HG03097 (cell line): ENCODE measurements around the gene FAM89B.

ENCODE experiments used
- ATAC-seq: cut with Tn5 transposase; IDR thresholded peaks from one replicate; pipeline ENCODE4 v1.9.1; 2021; ENCODE audit not compliant: unreplicated experiment, low FRiP score

The FAM89B gene

DNA sequence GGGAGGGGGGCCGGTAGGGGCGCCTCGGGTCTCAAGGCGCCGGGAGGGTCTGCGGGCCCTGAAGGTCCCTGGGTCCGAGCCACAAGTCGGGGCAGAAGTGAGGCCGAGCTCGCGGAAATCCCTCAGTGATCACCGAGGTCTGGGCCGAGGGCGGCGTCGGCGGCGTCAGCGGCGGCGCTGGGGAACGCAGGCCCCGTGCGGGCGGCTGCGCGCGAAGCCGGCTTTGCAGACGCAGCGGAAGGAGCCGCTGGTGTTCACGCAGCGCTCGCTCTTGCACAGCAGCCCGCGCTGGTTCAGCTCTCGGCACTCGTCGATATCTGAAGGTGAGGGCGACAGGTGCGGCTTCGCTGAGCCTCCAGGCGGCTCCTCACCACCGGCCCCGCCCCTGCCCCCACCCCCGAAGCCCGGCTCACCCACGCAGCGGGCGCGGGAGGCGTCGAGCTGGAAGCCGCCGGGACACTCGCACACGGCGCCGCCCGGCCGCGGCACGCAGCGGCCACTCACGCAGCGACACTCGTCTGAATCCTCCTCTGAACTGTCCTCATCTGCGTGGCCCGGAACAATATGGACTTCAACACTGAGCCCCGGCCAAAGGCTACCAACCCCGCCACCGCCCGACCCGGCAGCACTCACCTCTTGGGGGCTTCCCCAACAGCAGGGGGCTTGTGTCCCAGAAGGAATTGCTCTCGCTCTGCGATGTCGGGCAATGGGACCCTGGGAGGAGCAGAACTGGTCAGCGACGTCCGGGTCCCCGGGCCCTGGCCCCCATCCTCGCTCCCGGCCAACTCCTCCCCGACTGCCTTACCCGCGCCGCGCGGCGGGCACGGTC is 33.2 kb upstream of the FAM89B start:
- ATAC-seq = no peak

DNA sequence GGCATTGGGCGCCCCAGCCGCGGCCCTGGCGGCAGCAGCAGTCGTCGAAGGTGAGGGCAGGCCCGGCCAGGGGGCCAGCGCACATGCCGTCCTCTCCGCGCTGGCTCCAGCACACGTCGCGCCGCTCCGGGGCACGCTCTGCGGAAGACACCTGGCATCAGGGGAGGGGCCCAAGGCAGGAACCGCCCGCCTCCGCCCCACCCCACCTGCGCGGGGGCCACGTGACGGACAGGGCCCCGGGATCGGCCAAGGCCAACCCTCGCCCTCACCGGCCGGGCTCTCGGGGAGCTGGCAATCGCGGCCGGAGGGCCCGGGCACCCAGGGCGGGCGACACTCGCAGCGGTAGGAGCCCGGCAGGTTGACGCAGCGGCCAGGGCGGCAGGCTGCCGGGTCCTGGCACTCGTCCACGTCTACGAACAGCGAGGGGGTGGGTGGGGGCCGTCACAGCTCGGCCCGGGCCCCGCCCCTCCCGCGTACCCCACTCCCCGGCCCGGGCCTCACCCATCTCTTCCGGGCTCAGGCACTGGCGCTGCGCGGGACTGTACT is 32.5 kb upstream of the FAM89B start:
- ATAC-seq = peak; percentile 42

DNA sequence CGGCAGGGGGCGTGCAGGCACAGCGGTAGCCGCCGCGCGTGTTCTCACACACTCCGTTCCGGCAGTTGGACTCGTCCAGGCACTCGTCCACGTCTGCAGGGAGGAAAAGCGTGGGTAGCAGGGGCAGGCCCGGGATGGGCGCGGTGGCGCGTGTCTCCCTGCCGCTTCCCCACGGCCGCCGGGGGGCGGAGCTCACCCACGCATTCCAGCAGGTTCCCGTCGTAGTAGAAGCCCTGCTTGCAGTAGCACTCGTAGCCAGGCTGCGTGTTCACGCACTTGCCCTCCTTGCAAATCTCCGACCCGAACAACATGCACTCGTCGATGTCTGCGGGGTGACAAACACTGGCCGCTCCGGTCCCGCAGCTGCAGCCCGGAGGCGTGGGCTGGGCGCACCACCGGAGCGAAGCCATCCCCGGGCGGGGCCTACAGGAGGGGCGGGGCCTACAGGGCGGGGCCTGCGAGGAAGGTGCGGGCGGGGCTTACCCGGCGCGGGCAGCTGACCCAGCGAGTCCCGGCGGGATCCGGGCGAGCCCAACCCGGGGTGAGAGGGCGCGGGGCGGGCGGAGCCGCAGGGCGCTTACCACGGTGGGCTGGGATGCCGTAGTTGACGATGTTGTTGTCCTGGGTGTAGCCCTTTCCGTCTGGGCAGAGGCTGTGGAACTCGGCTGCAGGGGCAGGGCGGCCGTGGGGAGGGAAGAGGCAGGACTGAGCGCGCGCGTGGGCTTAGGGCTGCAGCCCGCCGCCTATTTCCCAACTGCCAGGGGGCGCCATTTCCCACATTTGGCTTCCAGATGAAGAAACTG is 31.8 kb upstream of the FAM89B start:
- peak; percentile 48 for ATAC-seq

DNA sequence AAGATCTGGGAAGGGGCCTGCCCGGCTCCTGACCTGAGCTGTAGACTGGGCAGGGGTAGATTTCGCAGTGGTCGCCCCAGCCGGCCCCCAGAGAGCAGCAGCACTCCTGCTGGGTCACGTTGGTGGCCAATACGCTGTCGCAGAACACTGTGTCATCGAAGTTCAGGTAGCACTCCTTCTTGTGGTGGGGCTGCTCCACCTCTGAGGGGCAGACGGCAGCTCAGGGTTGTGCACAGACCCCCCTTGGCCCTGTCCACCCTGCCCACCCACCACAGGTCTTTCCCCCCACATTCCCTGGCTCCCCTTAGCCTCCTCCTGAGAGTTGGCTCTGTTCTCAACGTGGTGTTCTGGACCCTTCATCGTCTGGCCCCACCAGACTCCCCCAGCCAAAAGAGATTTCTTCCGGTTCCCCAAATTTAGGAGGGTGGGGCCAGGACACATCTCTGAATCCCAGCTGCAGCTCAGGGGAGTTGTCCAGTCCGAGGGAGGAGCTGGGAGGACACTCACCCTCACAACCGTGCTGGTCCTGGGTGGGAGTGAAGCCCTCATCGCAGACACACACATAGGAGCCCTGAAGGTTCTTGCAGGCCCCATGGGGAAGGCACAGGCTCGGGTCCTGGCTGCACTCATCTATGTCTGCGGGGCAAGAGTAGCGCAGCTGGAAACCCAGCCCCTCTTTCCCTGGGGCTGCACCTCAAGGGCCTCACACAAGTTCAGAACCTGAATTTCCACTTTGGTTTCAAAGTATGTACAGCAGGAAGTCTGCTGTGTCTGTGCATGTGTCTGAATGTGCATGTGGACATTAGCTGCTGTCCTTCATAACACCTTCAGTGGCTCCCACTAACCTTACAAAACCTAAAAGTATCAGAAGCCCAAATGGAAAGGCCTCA is 31.0 kb upstream of the FAM89B start:
- ATAC-seq = no peak

DNA sequence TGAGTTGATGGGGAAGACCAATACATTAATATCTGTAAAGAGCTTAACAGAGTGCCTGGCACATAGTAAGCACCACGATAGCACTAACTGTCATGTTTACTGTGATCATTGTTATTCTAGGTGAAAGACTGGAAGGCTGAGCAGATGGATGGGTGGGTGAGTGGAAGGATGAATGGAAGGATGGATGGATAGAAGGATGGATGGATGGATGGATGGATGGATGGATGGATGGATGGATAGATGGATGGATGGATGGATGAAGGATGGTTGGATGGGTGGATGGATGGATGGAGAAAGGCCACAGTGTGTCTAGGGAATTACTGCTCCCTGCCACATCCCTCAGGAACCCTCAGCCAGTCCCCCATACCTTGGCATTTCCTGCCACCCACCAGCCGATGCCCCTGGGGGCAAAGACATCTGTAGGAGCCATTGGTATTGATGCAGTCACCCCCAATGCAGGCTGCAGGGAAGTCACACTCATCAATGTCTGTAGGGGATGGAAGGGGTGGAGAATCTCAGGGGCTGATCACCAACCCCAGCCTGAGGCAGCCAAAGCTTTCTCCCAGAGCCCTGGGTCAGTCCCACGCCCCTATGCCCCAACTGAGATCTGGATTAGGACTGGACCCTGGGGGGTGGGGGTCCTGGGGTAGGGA is 29.5 kb upstream of the FAM89B start:
- no peak for ATAC-seq

DNA sequence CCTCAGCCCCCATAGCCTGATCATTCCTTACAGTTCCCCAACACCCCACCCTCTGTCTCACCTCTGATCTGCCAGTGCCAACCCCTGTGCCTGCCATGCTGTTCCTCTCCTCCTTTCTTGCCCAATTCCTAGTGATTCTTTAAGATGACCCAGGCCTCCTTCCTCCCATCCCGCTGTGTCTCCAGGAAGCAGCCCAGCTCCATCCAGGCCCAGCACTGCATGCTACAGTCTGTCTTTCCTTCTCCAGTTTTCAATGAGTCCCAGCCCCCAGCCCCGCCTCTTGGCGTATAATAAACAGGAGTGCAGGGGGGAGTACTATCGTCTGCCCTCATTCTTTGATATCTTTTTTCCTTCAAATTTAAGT is 26.5 kb upstream of the FAM89B start:
- ATAC-seq = no peak

DNA sequence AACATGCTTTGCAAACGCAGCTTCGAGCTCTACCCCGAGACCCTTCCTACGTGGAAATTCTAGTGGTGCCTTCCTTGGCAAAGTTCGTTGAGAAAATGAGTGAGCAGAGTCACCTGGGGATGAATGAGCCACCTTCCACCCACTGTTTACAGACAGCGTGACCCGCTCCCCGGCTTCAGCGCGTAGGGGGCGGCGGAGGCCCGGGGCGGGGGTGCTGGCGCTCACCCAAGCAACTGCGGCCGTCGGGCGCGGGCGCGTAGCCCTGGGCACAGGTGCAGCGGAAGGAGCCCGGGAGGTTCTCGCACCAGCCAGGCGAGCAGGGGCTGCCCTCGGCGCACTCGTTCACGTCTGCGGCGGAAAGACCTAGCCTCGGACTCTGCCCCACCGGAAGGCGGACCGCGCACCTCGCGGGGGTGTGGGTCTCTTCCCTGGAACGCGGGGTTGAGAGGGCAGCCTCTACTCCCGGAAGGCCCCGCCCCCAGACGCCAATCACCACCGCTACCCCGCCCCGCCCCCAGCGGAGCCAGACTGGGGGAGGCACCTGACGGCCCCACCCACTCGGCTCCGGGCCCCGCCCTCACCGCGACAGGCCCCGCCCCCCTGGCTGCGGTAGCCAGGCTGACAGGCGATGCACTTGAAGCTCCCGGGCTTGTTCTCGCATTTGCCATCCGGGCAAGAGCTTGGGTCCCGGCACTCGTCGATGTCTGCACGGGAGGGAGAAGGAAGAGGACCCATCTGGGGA is 25.9 kb upstream of the FAM89B start:
- ATAC-seq = peak; percentile 66

DNA sequence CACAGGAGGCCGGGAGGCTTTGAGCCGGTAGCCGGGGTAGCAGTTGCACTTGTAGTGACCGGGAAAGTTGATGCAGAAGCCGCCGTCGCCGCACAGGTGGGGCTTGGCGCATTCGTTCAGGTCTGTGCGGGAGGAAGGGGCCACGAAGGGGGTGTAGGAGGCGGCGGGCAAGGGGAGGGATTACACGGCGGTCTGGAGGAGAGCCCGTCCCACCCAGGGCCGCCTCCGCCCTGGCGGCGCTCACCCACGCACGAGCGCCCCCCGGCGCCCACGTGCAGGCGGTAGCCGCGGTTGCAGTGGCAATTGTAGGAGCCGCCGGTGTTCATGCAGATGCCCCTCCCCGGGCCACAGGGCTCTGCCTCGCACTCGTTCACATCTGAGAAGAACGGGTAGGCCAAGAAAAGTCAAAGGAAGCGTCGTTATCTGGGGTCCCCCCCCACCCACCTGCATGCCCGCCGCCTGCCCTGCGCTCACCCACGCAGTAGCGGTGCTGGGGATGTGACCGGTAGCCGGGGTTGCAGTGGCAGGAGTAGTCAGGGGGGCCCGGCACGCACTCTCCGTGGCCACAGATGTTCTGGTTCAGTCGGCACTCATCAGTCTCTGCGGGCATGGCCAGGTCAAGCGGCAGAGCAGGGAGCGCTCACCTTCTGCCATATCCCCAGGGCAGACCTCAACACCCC is 24.8 kb upstream of the FAM89B start:
- no peak for ATAC-seq

DNA sequence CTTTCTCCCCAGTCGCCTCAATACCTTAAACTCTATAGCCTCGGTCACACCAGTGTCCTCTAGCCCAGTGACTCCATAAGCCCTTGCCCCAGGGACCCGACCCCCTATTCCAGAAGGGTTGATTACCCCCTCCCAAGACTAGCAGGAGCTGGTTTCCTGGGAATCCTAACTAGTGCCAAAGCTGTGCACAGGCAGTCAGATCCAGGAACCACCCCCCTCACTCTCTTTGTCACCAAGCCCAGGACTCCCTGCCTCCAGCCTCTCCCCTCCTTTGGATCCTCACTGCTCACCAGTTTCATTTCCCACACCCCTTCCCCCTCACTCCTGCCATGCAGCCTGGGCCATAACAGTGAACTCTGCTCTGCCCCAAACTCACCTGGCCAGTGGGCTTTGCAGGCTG is 23.9 kb upstream of the FAM89B start:
- no peak for ATAC-seq

DNA sequence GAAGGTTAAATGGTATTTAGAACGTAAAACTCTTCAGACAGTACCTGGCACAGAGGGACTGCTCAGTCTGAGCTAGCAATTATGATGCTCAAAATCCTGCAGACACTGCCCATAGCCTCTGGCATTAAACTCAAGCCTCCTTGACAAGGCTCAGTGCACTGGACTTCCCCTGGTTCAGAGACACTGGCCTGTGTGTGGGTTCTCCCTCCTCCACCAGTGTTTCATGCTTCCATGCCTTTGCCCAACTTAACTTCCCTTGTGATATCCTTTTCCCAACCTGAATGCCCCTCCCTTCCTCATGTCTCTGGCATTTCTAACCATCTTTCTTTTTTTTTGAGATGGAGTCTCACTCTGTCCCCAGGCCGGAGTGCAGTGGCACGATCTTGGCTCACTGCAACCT is 23.2 kb upstream of the FAM89B start:
- no peak for ATAC-seq

DNA sequence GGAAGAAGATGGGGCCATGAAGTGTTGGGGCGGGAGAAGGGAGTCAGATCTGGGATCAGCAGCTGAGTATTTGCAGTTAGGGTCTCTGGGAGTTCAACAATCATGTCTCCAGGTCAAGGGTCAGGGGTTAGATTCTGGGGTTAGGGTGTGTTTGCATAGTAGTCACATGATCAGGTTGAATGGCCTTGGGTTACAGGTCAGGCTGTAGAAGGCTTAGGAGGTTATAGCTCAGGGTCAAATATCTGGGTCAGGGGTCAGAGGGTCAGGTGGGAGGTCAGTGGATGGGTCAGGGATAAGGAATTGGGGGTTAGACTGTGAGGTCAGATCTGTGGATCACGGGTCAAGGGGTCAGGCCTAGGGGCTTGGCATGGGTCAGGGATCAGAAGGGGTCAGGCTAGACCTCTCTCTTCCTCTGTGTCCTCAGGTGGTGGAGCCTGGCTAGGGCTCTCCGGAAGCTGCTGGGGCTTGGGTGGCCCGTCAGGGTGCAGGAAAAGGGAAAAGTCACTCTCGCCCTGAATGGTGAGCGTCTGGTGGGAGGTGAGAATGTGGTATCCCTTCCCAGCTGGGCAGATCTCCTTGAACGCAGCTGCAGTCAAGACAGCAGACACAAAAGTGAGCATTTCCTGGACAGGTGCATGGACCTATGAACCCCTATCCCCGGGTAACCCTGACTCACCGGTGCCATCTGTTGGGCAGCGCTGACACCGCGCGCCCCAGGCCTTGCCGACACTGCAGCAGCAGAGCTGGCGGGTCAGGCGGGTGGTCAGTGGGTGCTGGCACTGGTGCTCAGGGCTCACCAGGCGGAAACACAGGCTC is 20.6 kb upstream of the FAM89B start:
- peak; percentile 68 for ATAC-seq

DNA sequence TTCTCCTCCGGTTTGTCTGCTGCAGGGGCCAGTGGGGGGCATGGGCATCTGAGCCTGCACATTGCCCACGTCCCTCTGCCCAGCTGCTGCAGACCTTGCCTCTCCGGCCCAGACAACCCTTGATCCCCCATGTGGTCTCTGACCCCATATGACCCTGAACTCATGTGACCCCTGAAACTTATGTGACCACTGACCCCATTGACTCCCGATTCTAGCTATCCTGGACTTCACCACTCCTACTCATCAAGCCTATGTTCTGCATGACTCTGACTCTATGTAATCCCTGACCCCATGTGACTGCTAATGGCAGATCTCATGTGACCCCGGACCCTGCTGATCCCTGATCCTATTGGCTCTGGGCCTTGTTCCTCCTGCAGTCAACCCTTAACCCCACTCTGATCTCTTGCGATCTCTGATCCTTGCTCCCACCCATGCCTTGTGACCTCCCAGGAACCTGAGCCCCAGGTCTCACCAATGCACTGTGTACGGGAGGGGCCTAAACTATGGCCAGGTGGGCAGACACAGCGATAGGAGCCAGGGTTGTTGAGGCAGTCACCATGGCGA is 19.9 kb upstream of the FAM89B start:
- peak; percentile 11 for ATAC-seq

DNA sequence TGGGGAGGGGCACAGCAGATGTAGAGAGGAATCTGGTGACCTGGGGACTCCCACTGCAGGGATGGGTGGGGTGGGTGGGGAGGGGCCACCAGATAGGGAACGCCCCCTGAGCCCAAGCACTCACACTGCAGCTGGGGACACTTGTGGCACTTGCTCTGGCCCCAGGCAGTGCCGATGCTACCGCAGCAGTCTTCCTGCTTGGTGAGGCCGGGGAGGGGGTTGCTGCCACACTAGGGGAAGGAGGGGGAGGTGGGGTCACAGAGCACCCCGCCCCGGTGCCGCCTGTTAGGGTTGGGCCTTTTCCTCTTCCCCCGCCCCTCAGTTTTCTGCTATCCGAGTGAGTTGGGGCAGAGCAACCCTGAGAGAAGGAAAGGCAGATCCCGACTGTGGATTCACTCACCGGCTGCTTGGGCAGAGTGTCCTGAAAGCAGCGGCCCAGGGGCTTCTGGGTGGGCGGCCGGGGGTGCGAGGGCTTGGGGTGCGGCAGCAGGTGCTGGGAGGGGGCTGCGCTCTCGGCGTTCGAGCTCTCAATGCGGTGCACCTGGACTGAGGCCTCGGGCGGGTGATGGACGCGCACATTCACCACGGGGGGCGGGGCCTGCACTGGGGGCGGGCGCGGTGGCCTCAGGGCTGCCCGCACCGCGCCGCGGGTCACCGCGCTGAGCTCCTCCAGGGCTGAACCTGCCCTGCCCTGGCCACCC is 18.9 kb upstream of the FAM89B start:
- ATAC-seq = no peak

DNA sequence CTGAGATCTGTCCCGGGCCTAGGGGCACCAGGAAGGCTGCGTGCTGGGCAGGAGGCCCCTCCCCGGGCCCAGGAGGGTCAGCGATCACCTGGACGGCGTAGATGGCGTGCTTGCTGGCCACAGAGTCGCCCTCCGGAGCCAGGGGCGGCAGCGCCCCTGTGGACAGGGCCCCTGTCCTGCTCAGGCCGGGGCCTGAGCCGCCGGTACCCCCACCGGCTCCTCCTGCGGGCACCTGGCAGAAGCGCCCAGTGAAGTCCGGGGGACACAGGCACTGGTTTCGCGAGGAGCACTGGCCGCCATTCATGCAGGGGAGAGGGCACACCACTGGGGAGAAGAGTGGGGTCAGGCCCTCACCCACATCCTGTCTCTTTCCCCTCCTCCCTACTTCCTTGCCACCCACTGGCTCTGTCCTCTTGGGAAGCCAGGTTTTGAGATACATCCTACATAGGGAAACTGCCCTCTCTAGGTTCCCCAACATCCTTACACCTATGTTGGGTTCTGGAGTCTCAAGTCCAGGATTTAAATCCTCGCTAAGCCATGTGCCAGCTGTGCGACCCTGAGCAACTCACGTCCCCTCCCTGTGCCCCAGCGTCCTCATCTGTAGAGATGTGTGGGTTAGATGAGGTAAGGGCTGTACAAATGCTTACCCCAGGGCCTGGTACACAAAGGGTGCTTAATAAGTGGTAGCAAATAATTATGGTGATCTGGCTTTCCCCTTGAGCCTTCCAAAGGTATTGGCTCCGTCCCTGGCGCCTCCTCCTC is 18.1 kb upstream of the FAM89B start:
- no peak for ATAC-seq

DNA sequence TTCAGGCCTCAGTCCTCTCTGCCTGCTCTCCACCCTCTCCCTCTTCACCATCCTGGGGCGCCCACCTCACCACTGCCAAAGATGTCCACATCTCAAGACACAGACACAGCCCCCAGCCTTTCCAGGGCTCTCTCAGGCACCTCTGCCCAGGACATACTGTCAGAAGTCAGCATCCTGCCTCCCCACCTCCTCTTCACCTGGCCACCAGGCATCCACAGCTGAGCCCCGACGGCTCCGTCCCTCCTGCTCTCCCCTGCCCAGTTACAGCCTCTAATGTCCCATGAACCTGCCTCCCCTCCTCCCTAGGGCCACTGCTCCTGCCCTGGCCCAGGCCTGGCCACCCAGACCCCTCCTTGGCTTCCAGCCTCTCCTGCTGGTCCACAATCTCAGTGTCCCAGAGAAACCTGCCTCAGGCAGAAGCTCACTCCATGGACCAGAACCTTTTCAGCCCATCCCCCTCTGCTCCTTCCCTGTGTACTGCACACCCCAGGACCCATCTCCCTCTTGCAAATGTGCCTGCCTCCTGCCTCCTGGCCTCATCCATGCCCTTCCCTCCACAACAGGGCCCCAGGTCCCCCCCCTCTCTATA is 17.4 kb upstream of the FAM89B start:
- ATAC-seq = no peak

DNA sequence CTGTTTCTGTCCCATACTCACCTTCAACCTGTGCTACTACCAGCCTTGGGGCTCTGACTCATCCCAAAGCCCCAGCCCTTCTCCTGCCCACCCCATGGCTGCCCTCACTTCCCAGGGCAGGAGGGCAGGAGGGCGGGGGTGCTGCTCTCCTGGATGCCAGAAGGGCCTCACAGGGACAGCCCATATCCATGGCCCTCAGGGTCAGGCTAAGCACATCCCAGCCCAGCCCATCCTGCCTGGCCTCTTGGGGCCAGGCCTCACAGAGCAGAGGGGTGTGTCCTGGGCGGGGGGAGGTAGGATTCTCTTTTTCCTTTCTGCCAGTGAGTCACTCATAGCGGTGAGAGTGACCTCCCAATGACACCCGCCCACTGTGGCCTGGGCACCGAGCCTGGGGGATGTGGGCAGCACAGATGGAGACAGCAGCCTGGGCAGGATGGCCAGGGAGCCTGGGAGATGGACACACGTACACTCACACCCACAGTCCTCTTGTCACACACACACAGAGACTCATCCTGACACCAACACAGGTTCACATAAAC is 16.6 kb upstream of the FAM89B start:
- no peak for ATAC-seq
